K562 (cell line): ENCODE results near the gene CLDN14. TPM values are rescaled to one million over a fixed set of nuclear protein-coding genes. Genes with fewer than 3 reads are reported as not detected.

ENCODE experiments used
- CSDE1 ChIP-seq, 2 experiments: fragments of 450-650 bp; IDR thresholded peaks; 2 replicates each; pipeline ENCODE4 v1.6.1; 2016; ENCODE audit warnings: mild to moderate bottlenecking in 1 of 2
- GTF2A2 ChIP-seq: IDR thresholded peaks from 2 replicates; pipeline ENCODE4 v1.6.1; 2016; ENCODE audit warnings: mild to moderate bottlenecking, missing genetic modification characterization, missing compliant biosample characterization
- RCOR1 ChIP-seq, 2 experiments: IDR thresholded peaks; 2 replicates each; pipeline ENCODE4 v1.6.1; 2012; ENCODE audit warnings: low read depth in 2 of 2, low read length in 2 of 2, borderline replicate concordance in 1 of 2, improper control_type of control experiment in 1 of 2
- SIN3A ChIP-seq, 2 experiments: fragments of 150-350 bp in 1 of 2; IDR thresholded peaks; 2 replicates each; pipeline ENCODE4 v1.6.1; 2011 to 2016; ENCODE audit warnings: borderline replicate concordance in 2 of 2, low read depth in 2 of 2, low read length in 2 of 2, mild to moderate bottlenecking in 2 of 2, moderate library complexity in 2 of 2; ENCODE audit not compliant: control insufficient read depth in 1 of 2
- SMC3 ChIP-seq: conservative IDR thresholded peaks from 2 replicates; pipeline ENCODE4 v1.6.1; 2011; ENCODE audit warnings: low read depth, low read length, improper control_type of control experiment; ENCODE audit not compliant: insufficient read depth
- TGIF2 ChIP-seq: sonication (generic); formaldehyde crosslinking; IDR thresholded peaks from 2 replicates; pipeline ENCODE4 v1.8.1; 2022; ENCODE audit warnings: mild to moderate bottlenecking, missing genetic modification reagents, moderate library complexity
- U2AF2 ChIP-seq: fragments of 200-400 bp; formaldehyde crosslinking; optimal IDR thresholded peaks from 2 replicates; pipeline ENCODE3; 2017; ENCODE audit warnings: low read depth, mild to moderate bottlenecking, low read length
- polyA plus RNA-seq, 8 experiments: library from polyadenylated mRNA; depleted of rRNA in 4 of 8; stranded (reverse) in 5 of 8; unstranded in 3 of 8; fragments of >200 nt; fragmentation: Nextera tagmentation in 2 of 8; fragmentation: Illumina TruSeq in 1 of 8; extraction: Ambion mirVana in 2 of 8; extraction: Trizol in 1 of 8; gene quantifications; 2 replicates each; pipeline versions ENCODE4 v1.2.1 to v1.2.3, GENCODE V29; 2011 to 2014; ENCODE audit warnings: inconsistent platforms in 1 of 8, missing spikeins in 1 of 8
- total RNA-seq, 7 experiments: library from RNA; depleted of rRNA in 6 of 7; stranded (reverse); fragments of >200 nt in 6 of 7; fragmentation: Illumina TruSeq in 2 of 7; extraction: Trizol in 2 of 7; gene quantifications; 2 replicates each; pipeline versions ENCODE4 v1.2.1 to v1.2.3, GENCODE V29; 2011 to 2021; ENCODE audit warnings: low replicate concordance in 1 of 7
- TF ChIP-seq, protein P1 (sequence below): fragments of 450-650 bp; IDR thresholded peaks from one replicate; pipeline ENCODE4 v1.6.1; 2018; ENCODE audit warnings: mild to moderate bottlenecking, moderate library complexity; ENCODE audit not compliant: partially characterized antibody
- TF ChIP-seq, protein P2 (sequence below): sonication (generic); formaldehyde crosslinking; IDR thresholded peaks from 2 replicates; pipeline ENCODE4 v1.8.0; 2022; ENCODE audit warnings: mild to moderate bottlenecking, missing genetic modification reagents
- TF ChIP-seq, protein P3 (sequence below): fragments of 250-450 bp; sonication (Bioruptor Pico); IDR thresholded peaks from 2 replicates; pipeline ENCODE4 v1.5.0; 2021
- TF ChIP-seq, protein P4 (sequence below): sonication (generic); formaldehyde crosslinking; IDR thresholded peaks from 2 replicates; pipeline ENCODE4 v1.4.0; 2020; ENCODE audit warnings: mild to moderate bottlenecking, missing genetic modification reagents

Gene CLDN14
- total and polyA plus RNA-seq, 9 of the 15 experiments (the other 6 are each of a cell fraction or from before 2014, with no cell fraction given): not detected

DNA sequence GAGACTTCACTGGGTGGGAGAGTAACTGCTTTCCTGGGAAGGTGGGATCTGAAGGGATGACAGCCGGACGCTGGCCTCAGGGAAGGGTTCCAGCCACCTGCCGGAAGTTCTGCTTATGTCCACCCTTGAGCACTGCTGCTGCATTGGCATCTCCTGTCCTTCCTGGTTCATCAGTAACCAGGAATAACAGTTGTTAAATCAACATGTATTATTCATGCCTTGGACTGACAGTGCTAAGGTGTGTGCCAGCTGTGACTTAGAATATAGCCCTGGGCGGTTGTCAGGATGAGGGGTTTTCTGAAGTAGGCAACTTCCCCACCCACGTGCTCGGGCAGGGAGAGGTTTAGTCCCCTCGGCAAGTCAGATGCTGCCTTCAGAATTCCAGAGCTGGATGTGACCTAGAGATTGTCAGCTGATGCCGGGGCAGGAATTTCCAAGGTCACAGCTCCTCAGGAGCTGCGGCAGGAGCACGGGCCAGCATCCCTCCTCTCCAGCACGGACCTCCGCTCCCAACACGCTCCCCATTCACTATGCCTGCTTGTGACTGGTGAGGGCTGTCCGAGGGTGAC lies 17.9 kb downstream of the CLDN14 start (continued):
- TF ChIP-seq, protein P1, sequence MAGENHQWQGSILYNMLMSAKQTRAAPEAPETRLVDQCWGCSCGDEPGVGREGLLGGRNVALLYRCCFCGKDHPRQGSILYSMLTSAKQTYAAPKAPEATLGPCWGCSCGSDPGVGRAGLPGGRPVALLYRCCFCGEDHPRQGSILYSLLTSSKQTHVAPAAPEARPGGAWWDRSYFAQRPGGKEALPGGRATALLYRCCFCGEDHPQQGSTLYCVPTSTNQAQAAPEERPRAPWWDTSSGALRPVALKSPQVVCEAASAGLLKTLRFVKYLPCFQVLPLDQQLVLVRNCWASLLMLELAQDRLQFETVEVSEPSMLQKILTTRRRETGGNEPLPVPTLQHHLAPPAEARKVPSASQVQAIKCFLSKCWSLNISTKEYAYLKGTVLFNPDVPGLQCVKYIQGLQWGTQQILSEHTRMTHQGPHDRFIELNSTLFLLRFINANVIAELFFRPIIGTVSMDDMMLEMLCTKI: no peak
- TF ChIP-seq SIN3A (IDR thresholded peaks at IDR 0.05; ENCODE audit: borderline replicate concordance in 2 of 2, control insufficient read depth in 1 of 2, low read depth in 2 of 2, low read length in 2 of 2) (no peak), SMC3 (no peak), TGIF2 (no peak), CSDE1 (IDR thresholded peaks at IDR 0.05) (no peak), RCOR1 (IDR thresholded peaks at IDR 0.05; ENCODE audit: borderline replicate concordance in 1 of 2, low read depth in 2 of 2, low read length in 2 of 2) (no peak), U2AF2 (no peak), GTF2A2 (tag) (no peak)
- TF ChIP-seq, protein P2, sequence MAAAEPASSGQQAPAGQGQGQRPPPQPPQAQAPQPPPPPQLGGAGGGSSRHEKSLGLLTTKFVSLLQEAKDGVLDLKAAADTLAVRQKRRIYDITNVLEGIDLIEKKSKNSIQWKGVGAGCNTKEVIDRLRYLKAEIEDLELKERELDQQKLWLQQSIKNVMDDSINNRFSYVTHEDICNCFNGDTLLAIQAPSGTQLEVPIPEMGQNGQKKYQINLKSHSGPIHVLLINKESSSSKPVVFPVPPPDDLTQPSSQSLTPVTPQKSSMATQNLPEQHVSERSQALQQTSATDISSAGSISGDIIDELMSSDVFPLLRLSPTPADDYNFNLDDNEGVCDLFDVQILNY: no peak
- TF ChIP-seq, protein P3, sequence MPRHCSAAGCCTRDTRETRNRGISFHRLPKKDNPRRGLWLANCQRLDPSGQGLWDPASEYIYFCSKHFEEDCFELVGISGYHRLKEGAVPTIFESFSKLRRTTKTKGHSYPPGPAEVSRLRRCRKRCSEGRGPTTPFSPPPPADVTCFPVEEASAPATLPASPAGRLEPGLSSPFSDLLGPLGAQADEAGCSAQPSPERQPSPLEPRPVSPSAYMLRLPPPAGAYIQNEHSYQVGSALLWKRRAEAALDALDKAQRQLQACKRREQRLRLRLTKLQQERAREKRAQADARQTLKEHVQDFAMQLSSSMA: no peak
- TF ChIP-seq, protein P4, sequence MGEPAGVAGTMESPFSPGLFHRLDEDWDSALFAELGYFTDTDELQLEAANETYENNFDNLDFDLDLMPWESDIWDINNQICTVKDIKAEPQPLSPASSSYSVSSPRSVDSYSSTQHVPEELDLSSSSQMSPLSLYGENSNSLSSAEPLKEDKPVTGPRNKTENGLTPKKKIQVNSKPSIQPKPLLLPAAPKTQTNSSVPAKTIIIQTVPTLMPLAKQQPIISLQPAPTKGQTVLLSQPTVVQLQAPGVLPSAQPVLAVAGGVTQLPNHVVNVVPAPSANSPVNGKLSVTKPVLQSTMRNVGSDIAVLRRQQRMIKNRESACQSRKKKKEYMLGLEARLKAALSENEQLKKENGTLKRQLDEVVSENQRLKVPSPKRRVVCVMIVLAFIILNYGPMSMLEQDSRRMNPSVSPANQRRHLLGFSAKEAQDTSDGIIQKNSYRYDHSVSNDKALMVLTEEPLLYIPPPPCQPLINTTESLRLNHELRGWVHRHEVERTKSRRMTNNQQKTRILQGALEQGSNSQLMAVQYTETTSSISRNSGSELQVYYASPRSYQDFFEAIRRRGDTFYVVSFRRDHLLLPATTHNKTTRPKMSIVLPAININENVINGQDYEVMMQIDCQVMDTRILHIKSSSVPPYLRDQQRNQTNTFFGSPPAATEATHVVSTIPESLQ (CRISPR knock-in tag): no peak
